VCaP (cell line): ENCODE measurements around the gene CCR7.

ENCODE experiments used
- H3K27ac ChIP-seq: fragments of 450-650 bp; 2 replicates; pipeline ENCODE4 v1.5.1; 2017
- TF ChIP-seq, protein P1 (sequence below): fragments of 450-650 bp; conservative IDR thresholded peaks from 2 replicates; pipeline ENCODE4 v1.5.1; 2017; ENCODE audit warnings: mild to moderate bottlenecking, moderate library complexity

The CCR7 gene

DNA sequence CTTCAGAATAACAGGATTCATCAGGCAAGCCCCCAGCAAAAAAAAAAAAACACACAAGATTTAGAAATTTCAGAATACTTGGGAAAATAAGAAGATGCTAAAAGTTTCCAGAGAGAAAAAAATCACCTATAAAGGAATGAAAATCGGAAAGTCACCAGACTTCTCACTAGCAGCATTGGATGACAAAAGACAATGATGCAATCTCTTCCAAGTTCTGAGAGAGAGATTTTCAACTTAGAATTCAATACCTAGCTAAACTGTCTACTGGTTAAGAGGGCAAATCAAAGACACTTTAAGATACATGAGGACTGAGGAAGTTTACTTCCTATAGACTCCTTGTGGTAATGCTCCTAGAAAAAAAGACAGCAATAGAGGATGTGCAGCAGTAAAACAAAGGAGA is 40.0 kb downstream of the CCR7 start:
- H3K27ac ChIP-seq = no peak overlapping the region
- TF ChIP-seq, protein P1, sequence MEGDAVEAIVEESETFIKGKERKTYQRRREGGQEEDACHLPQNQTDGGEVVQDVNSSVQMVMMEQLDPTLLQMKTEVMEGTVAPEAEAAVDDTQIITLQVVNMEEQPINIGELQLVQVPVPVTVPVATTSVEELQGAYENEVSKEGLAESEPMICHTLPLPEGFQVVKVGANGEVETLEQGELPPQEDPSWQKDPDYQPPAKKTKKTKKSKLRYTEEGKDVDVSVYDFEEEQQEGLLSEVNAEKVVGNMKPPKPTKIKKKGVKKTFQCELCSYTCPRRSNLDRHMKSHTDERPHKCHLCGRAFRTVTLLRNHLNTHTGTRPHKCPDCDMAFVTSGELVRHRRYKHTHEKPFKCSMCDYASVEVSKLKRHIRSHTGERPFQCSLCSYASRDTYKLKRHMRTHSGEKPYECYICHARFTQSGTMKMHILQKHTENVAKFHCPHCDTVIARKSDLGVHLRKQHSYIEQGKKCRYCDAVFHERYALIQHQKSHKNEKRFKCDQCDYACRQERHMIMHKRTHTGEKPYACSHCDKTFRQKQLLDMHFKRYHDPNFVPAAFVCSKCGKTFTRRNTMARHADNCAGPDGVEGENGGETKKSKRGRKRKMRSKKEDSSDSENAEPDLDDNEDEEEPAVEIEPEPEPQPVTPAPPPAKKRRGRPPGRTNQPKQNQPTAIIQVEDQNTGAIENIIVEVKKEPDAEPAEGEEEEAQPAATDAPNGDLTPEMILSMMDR = no peak

DNA sequence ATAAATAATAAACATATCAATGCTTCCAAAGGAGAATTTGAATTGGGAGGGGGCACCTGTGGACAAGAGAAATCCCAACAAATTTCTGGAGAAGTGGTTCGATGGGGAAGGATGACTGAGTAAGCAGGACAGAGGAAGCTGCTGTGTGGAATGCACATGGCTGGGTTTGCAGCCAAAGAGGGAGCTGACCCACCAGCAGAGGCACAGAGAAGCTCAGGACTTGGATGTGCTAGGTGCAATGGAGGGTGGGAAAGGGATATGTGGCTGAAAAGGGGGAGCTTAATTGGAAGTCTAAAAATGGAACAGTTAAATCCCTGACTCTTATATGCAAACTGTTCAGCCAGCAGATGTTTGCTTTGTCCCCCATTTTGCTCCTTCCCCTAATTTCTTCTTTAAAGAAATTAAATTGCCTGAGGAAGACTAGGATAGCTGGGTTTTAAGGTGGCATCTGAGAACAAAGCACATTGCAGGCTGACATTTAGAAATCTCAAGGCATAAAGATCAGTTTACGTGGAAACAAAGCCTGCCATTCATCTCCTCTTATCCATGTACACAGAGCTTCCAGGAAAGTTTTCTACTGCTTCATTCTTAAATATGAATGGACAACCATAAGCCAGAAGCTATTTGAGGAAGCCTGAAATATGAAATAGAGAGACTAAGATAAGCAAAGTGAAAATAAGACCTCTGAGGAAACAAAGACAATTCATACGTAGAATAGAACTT is 40.9 kb downstream of the CCR7 start:
- no peak overlapping the region for H3K27ac ChIP-seq
- TF ChIP-seq, protein P1 = no peak

DNA sequence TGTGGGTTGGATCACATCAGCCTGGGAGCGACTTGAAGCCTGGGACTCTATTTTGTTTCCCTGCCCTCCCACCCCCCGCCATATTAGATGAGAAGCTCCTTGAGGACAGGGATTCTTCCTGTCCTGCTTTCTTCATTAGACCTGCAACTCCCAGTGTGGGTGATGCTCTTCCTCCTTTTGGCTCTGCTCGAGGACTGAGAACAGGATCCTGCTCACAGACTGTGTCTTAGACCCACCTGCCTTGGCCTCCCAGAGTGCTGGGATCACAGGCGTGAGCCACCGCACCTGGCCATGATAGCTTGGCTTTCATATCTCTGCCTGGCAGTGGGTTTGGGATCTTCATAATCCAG is 42.3 kb downstream of the CCR7 start:
- TF ChIP-seq, protein P1 = no peak
- H3K27ac ChIP-seq = no peak overlapping the region

DNA sequence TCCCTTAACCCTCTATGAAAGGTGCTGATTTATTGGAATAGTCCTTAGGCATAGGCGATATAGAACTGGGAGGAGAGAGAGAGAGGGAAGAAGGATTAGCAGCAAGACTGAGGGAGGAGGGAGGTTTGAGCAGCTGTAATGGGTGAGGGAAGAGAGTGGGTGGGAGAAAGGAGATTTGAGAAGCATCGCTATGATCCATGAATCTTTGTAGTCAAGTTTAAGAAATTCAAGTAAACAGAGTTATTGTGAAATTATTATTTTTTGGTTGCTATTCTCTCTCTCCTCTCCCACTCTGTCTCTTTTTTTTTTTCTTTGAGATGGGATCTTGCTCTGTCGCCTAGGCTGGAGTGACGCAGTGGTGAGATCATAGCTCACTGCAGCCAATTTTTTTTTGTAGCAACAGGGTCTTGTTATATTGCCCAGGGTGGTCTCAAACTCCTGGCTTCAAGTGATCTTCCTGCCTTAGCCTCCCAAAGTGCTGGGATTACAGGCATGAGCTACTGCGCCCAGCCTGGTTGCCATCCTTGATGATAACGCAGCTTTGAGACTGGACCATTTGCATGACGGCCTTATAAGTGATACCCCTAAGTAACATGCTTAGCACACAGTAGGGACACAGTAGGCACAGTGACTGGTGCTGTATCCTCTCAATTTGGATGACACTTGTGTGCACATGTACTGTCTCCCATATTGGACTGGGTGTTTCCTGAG is 42.9 kb downstream of the CCR7 start:
- TF ChIP-seq, protein P1 = no peak
- no peak overlapping the region for H3K27ac ChIP-seq

DNA sequence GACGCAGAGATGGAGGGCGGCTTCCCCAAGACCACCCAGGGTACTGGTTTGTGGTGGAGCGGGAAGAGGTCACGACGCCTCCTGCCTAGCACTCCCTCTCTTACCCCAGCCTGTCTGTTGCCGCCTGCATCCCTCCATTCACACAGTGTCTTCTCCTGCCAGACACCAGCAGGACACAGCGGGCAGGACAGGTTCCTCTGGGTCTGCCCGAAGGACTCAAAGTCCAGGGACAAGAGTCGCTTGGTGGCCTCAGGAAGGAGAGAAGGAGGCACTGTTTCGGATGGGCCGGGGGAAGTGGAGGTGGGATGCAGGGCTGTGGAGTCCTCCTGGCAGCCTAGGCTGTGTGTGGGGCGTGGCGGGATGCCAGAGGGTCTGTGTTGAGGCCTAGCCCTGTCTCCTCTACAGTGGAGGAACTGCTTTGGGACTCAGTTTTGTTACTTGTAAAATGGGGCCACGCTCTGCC is 44.2 kb downstream of the CCR7 start:
- TF ChIP-seq, protein P1 = no peak
- H3K27ac ChIP-seq = no peak overlapping the region

DNA sequence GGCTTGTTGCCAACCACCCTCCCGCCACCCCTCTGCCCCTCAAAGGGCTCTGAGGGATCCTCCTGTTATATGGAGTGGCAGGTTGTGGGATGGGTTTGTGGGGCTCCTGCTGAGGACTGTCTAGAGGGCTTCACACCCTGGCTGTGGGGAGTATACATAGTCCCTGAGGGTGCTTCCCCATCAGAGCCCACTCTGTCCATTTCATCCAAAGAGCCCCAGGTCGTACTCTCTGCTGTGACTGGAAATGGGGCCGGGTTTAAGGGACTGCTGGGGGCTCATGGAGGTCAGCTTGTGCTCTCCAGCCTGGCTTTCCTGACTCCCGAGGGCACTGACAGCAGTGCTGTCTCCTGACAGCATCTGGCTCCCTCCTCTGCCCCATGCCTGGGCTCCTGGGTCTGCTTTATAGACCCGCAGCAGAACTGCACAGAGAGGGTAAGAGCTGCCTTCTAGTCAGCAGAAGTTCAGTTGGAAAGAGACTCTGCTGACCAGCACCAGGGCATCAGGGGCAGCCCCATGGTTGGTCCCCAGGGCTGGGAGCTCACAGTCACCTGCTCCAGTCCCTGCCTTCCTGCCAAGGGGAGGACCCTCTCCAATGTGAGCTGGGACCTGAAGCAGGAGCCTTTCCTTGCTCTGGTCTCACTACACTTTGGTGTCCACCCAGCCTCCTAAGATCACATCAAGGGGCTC is 46.0 kb downstream of the CCR7 start:
- no peak overlapping the region for H3K27ac ChIP-seq
- TF ChIP-seq, protein P1 = no peak

DNA sequence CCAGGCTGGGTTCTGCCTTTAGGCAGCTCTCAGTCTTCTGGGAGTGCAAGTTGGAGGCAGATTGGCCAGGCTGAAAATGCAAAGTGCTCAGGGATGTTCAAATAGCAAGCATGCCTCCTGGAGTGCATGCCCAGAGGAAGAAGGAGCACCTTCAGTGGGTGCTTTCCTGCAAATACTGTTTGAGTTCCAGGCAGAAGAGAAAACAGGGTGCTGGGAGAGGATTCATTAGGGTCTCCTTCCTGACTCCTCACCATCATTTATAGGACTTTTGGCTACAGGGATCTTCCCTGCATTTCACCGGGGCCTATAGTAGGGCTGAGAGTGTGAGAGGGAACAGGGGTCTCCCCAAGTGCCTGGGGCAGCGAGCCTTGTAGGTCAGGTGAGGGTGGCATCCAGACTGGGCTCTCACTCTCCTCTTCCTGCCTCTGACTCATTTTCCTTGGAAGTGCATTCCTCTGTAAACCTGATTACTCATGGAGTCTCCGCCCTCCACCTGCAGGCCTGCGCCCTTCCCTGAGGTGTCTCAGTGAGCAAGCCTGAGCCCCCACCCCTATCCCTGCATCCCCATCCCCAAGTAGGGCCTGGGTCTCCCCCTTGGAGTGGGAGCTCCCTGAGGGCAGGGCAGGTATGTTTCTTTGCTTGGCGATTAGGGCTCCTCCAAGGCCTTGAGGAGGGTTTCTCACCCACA is 46.7 kb downstream of the CCR7 start:
- TF ChIP-seq, protein P1 = no peak
- no peak overlapping the region for H3K27ac ChIP-seq
